HepG2 (cell line): Measurements from ENCODE around the gene NFKB1. TPM values are rescaled to one million over a fixed set of nuclear protein-coding genes. Genes with fewer than 3 reads are reported as not detected.

Experiments used
- ARID2 ChIP-seq: sonication (generic); formaldehyde crosslinking; IDR thresholded peaks from 2 replicates; pipeline ENCODE4 v1.8.1; 2022; ENCODE audit warnings: mild to moderate bottlenecking, missing genetic modification reagents, borderline replicate concordance
- ARNTL ChIP-seq: sonication (generic); formaldehyde crosslinking; IDR thresholded peaks from 2 replicates; pipeline ENCODE4 v1.4.0; 2020; ENCODE audit warnings: mild to moderate bottlenecking, missing genetic modification reagents
- GZF1 ChIP-seq: sonication (generic); formaldehyde crosslinking; IDR thresholded peaks from 2 replicates; pipeline ENCODE4 v1.5.1; 2020; ENCODE audit warnings: mild to moderate bottlenecking, missing genetic modification reagents
- HMG20A ChIP-seq: IDR thresholded peaks from 2 replicates; pipeline ENCODE4 v1.6.1; 2016; ENCODE audit warnings: borderline replicate concordance
- ISL2 ChIP-seq: sonication (generic); formaldehyde crosslinking; IDR thresholded peaks from 2 replicates; pipeline ENCODE4 v1.5.0; 2020; ENCODE audit warnings: missing genetic modification reagents
- KAT8 ChIP-seq: IDR thresholded peaks from 2 replicates; pipeline ENCODE4 v1.6.1; 2016; ENCODE audit warnings: missing genetic modification reagents, missing compliant biosample characterization
- NFYB ChIP-seq: sonication (generic); formaldehyde crosslinking; IDR thresholded peaks from 2 replicates; pipeline ENCODE4 v1.4.0; 2020; ENCODE audit warnings: missing genetic modification reagents
- PHF5A ChIP-seq: IDR thresholded peaks from one replicate; pipeline ENCODE4 v1.6.1; 2018; ENCODE audit warnings: low read depth, missing genetic modification reagents; ENCODE audit not compliant: unreplicated experiment
- TFDP1 ChIP-seq: IDR thresholded peaks from 2 replicates; pipeline ENCODE4 v1.6.1; 2016; ENCODE audit warnings: missing compliant biosample characterization, missing genetic modification reagents, borderline replicate concordance
- ZBTB26 ChIP-seq: IDR thresholded peaks from 2 replicates; pipeline ENCODE4 v1.6.1; 2016; ENCODE audit warnings: missing compliant biosample characterization, missing genetic modification reagents, borderline replicate concordance
- ZBTB7B ChIP-seq: sonication (generic); formaldehyde crosslinking; IDR thresholded peaks from 2 replicates; pipeline ENCODE4 v1.4.0; 2020; ENCODE audit warnings: missing genetic modification reagents
- ZNF12 ChIP-seq: sonication (generic); formaldehyde crosslinking; IDR thresholded peaks from 2 replicates; pipeline ENCODE4 v1.5.0; 2020; ENCODE audit warnings: missing genetic modification reagents
- ZNF20 ChIP-seq: sonication (generic); formaldehyde crosslinking; IDR thresholded peaks from 2 replicates; pipeline ENCODE4 v1.4.0; 2020; ENCODE audit warnings: mild to moderate bottlenecking, moderate library complexity, missing genetic modification reagents
- ZNF350 ChIP-seq: sonication (generic); formaldehyde crosslinking; IDR thresholded peaks from 2 replicates; pipeline ENCODE4 v1.4.0; 2020; ENCODE audit warnings: mild to moderate bottlenecking, low read depth, missing genetic modification reagents, borderline replicate concordance
- ZNF432 ChIP-seq: sonication (generic); formaldehyde crosslinking; IDR thresholded peaks from 2 replicates; pipeline ENCODE4 v1.5.0; 2020; ENCODE audit warnings: missing genetic modification reagents, mild to moderate bottlenecking, borderline replicate concordance
- ZNF616 ChIP-seq: sonication (generic); formaldehyde crosslinking; IDR thresholded peaks from 2 replicates; pipeline ENCODE4 v1.5.0; 2020; ENCODE audit warnings: low read depth, mild to moderate bottlenecking, missing genetic modification reagents
- polyA plus RNA-seq, 8 experiments: library from polyadenylated mRNA; depleted of rRNA in 3 of 8; stranded (reverse) in 7 of 8; unstranded in 1 of 8; fragments of >200 nt; fragmentation: Illumina TruSeq in 4 of 8; extraction: Trizol in 4 of 8; gene quantifications; 2 replicates each; pipeline versions ENCODE4 v1.2.1 to v1.2.3, GENCODE V29; 2011 to 2016; ENCODE audit warnings: low read depth in 4 of 8, missing spikeins in 1 of 8, mixed read lengths in 1 of 8; ENCODE audit not compliant: insufficient read depth in 1 of 8
- total RNA-seq, 5 experiments: library from RNA; depleted of rRNA; stranded (reverse); fragments of >200 nt; fragmentation: Illumina TruSeq; extraction: Trizol; gene quantifications; 2 replicates each; pipeline ENCODE4 v1.2.3, GENCODE V29; 2016; ENCODE audit warnings: low read depth in 1 of 5
- TF ChIP-seq, protein P1 (sequence below), 2 experiments: sonication (generic) in 1 of 2; formaldehyde crosslinking in 1 of 2; IDR thresholded peaks; 2 replicates each; pipeline versions ENCODE4 v1.4.0 to v1.6.1; 2016 to 2020; ENCODE audit warnings: borderline replicate concordance in 1 of 2, low read depth in 1 of 2, mild to moderate bottlenecking in 1 of 2, missing genetic modification reagents in 1 of 2
- TF ChIP-seq, protein P2 (sequence below): sonication (generic); formaldehyde crosslinking; IDR thresholded peaks from 2 replicates; pipeline ENCODE4 v1.4.0; 2020; ENCODE audit warnings: missing genetic modification reagents, borderline replicate concordance

The NFKB1 gene
- total and polyA plus RNA-seq, 2 of the 13 experiments (the other 11 are each of a cell fraction or from before 2014, with no cell fraction given), result 15.4 to 31.6 TPM

DNA sequence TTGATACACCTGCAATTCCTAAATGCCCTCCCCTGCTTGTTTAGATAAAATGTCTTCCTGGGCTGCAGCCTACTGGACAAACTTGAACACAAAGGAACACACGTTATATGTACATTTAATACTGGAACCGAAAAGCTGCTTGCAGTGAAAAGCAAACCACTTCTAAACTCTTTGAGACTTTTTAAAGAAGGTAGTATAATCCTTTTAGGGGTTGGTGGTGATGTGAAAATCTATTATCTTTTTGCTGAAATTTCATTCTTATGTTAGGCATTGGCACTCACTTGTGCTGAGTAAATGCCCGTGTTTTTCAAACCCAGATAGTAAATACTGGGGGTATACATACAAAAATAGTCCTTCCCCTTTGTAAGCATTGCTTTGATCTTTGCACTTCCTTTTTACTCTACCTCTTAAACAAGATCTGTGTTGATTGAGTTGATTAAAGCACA lies 2.2 kb downstream of the NFKB1 start (continued):
- TF ChIP-seq, protein P1, sequence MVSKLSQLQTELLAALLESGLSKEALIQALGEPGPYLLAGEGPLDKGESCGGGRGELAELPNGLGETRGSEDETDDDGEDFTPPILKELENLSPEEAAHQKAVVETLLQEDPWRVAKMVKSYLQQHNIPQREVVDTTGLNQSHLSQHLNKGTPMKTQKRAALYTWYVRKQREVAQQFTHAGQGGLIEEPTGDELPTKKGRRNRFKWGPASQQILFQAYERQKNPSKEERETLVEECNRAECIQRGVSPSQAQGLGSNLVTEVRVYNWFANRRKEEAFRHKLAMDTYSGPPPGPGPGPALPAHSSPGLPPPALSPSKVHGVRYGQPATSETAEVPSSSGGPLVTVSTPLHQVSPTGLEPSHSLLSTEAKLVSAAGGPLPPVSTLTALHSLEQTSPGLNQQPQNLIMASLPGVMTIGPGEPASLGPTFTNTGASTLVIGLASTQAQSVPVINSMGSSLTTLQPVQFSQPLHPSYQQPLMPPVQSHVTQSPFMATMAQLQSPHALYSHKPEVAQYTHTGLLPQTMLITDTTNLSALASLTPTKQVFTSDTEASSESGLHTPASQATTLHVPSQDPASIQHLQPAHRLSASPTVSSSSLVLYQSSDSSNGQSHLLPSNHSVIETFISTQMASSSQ (IDR thresholded peaks at IDR 0.05; ENCODE audit: low read depth), result no peak
- TF ChIP-seq, protein P1 (CRISPR knock-in tag; IDR thresholded peaks at IDR 0.05; ENCODE audit: borderline replicate concordance), result no peak
- no peak for TF ChIP-seq NFYB
- no peak for TF ChIP-seq ISL2
- TF ChIP-seq GZF1 (CRISPR knock-in tag), result no peak
- TF ChIP-seq ZNF350, result no peak
- TF ChIP-seq ZNF20, result no peak
- no peak for TF ChIP-seq ARNTL (CRISPR knock-in tag)
- no peak for TF ChIP-seq ARID2 (CRISPR knock-in tag)
- TF ChIP-seq ZBTB26, result no peak
- no peak for TF ChIP-seq ZNF432
- TF ChIP-seq ZNF12 (CRISPR knock-in tag), result no peak
- TF ChIP-seq HMG20A (CRISPR knock-in tag), result peak; percentile 45; the same call in 1 of the 2 replicates
- no peak for TF ChIP-seq ZNF616 (CRISPR knock-in tag)
- TF ChIP-seq KAT8, result no peak
- TF ChIP-seq, protein P2, sequence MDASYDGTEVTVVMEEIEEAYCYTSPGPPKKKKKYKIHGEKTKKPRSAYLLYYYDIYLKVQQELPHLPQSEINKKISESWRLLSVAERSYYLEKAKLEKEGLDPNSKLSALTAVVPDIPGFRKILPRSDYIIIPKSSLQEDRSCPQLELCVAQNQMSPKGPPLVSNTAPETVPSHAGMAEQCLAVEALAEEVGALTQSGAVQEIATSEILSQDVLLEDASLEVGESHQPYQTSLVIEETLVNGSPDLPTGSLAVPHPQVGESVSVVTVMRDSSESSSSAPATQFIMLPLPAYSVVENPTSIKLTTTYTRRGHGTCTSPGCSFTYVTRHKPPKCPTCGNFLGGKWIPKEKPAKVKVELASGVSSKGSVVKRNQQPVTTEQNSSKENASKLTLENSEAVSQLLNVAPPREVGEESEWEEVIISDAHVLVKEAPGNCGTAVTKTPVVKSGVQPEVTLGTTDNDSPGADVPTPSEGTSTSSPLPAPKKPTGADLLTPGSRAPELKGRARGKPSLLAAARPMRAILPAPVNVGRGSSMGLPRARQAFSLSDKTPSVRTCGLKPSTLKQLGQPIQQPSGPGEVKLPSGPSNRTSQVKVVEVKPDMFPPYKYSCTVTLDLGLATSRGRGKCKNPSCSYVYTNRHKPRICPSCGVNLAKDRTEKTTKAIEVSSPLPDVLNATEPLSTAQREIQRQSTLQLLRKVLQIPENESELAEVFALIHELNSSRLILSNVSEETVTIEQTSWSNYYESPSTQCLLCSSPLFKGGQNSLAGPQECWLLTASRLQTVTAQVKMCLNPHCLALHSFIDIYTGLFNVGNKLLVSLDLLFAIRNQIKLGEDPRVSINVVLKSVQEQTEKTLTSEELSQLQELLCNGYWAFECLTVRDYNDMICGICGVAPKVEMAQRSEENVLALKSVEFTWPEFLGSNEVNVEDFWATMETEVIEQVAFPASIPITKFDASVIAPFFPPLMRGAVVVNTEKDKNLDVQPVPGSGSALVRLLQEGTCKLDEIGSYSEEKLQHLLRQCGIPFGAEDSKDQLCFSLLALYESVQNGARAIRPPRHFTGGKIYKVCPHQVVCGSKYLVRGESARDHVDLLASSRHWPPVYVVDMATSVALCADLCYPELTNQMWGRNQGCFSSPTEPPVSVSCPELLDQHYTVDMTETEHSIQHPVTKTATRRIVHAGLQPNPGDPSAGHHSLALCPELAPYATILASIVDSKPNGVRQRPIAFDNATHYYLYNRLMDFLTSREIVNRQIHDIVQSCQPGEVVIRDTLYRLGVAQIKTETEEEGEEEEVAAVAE, result no peak
- no peak for TF ChIP-seq ZBTB7B (CRISPR knock-in tag)
- no peak for TF ChIP-seq TFDP1 (CRISPR knock-in tag)
- TF ChIP-seq PHF5A (CRISPR knock-in tag), result no peak
